ENCODE data around the gene SHPK. TPM values are rescaled to one million over a fixed set of nuclear protein-coding genes. Genes with fewer than 3 reads are reported as not detected.

Gene SHPK
- total RNA-seq: 4.7 TPM

DNA sequence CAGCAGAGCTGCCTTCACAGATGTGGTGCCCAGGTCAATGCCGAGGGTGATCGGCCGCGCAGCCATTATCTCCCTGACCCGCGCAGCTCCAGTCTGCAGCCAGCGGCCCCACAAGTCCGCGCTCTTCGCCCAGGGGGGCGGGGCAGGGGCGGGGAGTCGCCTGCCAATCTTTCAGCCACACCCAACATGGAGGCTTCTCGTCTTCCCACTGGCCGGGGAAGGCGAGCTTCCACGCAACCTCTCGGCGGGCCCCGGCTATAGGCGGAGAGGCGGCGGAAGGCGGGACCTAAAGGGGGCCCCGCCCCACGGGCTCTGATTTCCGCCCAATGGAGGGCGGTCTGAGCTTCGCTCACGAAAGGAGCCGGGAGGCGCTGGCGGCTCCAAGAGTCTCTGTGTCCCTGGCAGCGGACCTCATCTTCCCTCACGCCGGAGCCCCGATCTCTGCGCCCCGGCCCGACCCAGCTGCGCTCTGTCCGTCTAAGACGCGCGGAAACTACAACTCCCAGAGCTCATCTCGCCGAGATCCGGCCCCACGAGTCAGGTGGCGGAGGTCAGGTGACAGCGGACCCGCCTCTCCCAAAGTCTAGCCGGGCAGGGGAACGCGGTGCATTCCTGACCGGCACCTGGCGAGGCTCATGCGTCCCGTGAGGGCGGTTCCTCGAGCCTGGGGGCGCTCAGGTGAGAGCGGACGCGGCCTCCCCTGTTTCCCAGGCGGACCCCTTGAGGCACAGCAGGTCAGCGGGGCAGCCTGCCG lies at the start of gene SHPK, which contains the start of gene CTNS:
Gene SHPK (minus strand): TSS at position 97 of the 754 bp plus-strand sequence. CDS start 31 bp downstream, at position 66.
Gene CTNS (plus strand): TSS at position 607 of the 754 bp plus-strand sequence. CDS start 3,447 bp downstream, outside the sequence.
- H3K4me3 ChIP-seq (ENCODE audit: low read length): peak within 1 kb of the TSS; percentile 80
- no peaks in the 10 kb centered on the region for H3K9me3 ChIP-seq (ENCODE audit: low read depth, low read length)
- no peaks in the 10 kb centered on the region for H3K27me3 ChIP-seq (ENCODE audit: insufficient read depth, low read length)
- peaks cover 46% of the 10 kb centered on the region for H3K4me1 ChIP-seq (ENCODE audit: insufficient read depth, low read length)

DNA sequence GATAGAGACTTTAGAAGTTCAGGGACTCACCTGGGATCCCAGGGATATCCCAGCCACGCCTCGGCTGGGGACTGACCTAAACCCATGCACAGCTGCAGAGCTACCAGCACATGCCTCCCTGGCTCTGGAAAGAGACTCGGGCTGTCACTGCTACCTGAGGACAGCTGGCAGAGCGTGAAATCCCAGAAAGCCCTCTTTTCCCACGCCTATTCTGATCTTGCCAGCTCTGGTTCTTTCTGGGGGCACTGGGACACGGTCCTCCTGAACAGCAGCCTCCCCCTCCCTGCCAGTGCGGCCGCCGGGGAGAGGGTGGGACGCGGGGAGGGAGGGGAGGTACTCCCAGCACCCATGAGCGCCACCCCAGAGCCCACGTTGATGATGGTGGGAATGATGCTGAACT lies 49.1 kb upstream of the SHPK start:
- Histone ChIP-seq H3K4me3 (ENCODE audit: low read length) (no peak overlapping the region), H3K4me1 (ENCODE audit: insufficient read depth, low read length) (peaks cover 23% of the 10 kb centered on the region), H3K27me3 (ENCODE audit: insufficient read depth, low read length) (no peaks in the 10 kb centered on the region), H3K9me3 (ENCODE audit: low read depth, low read length) (no peaks in the 10 kb centered on the region)

DNA sequence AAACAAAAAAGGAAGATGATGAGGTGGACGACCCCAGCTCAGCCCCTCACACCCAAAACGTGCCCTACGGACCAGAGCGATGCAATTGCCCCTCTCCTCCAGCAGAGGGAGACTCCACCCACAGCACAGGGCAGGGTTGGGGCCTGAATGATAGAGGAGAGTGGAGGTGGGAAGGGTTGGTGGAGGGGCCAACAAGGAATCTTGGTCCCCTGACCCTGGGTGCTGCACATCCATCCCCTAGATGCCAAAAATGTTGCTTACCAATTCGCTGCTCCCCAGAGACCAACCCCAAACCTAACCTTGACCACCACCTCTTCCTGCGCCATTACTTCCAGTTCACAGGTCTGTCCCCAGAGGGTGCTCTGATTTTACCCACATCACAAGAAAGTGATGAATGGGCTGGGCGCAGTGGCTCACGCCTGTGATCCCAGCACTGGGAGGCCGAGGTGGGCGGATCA lies 47.0 kb upstream of the SHPK start:
- peaks cover 15% of the 10 kb centered on the region for H3K4me1 ChIP-seq (ENCODE audit: insufficient read depth, low read length)
- no peaks in the 10 kb centered on the region for H3K27me3 ChIP-seq (ENCODE audit: insufficient read depth, low read length)
- H3K9me3 ChIP-seq (ENCODE audit: low read depth, low read length): no peaks in the 10 kb centered on the region
- H3K4me3 ChIP-seq (ENCODE audit: low read length): no peak overlapping the region

DNA sequence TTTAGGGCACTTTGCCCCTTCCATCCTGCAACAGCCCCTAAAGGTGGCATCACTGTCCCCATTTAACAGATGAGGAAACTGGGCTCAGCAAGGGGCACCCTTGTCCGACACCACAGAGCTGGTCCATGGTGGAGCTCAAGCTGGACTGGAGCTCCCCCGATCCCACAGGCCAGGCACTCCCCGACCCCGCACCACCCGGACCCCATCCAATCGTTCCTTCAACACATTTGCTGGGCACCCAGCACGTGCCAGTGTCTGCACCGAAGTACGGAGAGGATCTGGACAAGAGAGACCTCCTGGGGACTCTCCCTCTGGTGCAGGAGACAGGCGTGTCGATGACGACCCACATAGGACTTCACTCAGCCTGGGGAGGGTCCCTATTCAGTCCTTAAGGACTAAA lies 46.0 kb upstream of the SHPK start:
- Histone ChIP-seq H3K9me3 (ENCODE audit: low read depth, low read length) (no peaks in the 10 kb centered on the region), H3K27me3 (ENCODE audit: insufficient read depth, low read length) (no peaks in the 10 kb centered on the region), H3K4me1 (ENCODE audit: insufficient read depth, low read length) (peaks cover 14% of the 10 kb centered on the region), H3K4me3 (ENCODE audit: low read length) (no peak overlapping the region)

GRCh38 chr17:3681565-3681964 lies 45.5 kb upstream of the SHPK start:
- no peak overlapping the region for H3K4me3 ChIP-seq (ENCODE audit: low read length)
- no peaks in the 10 kb centered on the region for H3K27me3 ChIP-seq (ENCODE audit: insufficient read depth, low read length)
- H3K4me1 ChIP-seq (ENCODE audit: insufficient read depth, low read length): peaks cover 14% of the 10 kb centered on the region
- H3K9me3 ChIP-seq (ENCODE audit: low read depth, low read length): no peaks in the 10 kb centered on the region

DNA sequence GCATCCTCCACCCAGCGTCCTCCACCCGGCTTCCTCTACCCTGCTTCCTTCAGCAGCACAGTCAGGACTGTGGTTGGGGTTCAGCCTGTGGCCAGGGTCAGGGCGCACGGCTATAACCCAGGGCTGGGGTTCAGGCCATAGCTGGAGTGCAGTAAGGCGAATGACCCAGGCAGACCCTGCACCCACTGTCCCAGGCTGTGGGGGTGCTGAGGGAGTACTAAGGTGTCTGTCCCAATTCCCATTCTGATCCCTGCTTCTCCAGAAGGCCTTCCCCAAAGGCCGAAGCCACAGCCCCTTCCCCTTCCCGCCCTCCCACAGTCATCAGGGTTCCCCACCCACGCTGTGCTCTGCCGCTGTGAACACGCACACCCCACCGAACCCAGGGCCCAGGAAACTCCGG lies 45.0 kb upstream of the SHPK start:
- H3K27me3 ChIP-seq (ENCODE audit: insufficient read depth, low read length): no peaks in the 10 kb centered on the region
- no peak overlapping the region for H3K4me3 ChIP-seq (ENCODE audit: low read length)
- peaks cover 14% of the 10 kb centered on the region for H3K4me1 ChIP-seq (ENCODE audit: insufficient read depth, low read length)
- H3K9me3 ChIP-seq (ENCODE audit: low read depth, low read length): no peaks in the 10 kb centered on the region

DNA sequence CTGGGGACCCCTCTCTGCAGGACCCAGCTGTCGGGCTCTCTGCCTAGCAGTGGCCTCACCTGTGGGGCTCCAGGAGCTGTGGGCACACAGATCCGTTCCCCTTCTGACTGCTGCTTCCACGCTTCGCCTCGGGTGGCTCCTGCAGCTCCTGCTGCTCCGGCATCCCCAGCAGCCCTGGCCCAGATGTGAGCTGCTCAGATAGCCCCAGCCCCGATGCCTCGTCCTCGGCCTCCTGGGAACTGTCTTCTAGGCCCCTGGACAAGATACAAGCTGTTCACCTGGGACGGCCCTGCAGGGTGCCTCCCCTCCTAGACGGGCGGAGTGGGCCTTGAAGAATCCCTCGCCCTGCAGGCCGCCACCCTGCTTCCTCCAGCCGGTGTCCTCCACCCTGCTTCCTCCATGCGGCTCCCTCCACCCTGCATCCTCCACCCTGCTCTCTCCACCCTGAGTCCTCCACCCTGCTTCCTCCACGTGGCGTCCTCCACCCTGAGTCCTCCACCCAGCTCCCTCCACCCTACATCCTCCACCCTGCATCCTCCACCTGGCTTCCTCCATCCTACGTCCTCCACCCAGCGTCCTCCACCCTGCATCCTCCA lies 43.6 kb upstream of the SHPK start:
- H3K9me3 ChIP-seq (ENCODE audit: low read depth, low read length): no peaks in the 10 kb centered on the region
- peaks cover 14% of the 10 kb centered on the region for H3K4me1 ChIP-seq (ENCODE audit: insufficient read depth, low read length)
- H3K4me3 ChIP-seq (ENCODE audit: low read length): no peak overlapping the region
- H3K27me3 ChIP-seq (ENCODE audit: insufficient read depth, low read length): no peaks in the 10 kb centered on the region

- no peaks in the 10 kb centered on the region for H3K27me3 ChIP-seq (ENCODE audit: insufficient read depth, low read length)
- H3K9me3 ChIP-seq (ENCODE audit: low read depth, low read length): no peaks in the 10 kb centered on the region
- H3K4me3 ChIP-seq (ENCODE audit: low read length): no peak overlapping the region
- H3K4me1 ChIP-seq (ENCODE audit: insufficient read depth, low read length): peaks cover 14% of the 10 kb centered on the region
These were observed 42.9 kb upstream of the SHPK start for GRCh38 chr17:3678821-3679530.

- H3K27me3 ChIP-seq (ENCODE audit: insufficient read depth, low read length): no peaks in the 10 kb centered on the region
- no peaks in the 10 kb centered on the region for H3K9me3 ChIP-seq (ENCODE audit: low read depth, low read length)
- H3K4me1 ChIP-seq (ENCODE audit: insufficient read depth, low read length): peaks cover 13% of the 10 kb centered on the region
- no peak overlapping the region for H3K4me3 ChIP-seq (ENCODE audit: low read length)
These were observed 42.2 kb upstream of the SHPK start for GRCh38 chr17:3678095-3678820.

DNA sequence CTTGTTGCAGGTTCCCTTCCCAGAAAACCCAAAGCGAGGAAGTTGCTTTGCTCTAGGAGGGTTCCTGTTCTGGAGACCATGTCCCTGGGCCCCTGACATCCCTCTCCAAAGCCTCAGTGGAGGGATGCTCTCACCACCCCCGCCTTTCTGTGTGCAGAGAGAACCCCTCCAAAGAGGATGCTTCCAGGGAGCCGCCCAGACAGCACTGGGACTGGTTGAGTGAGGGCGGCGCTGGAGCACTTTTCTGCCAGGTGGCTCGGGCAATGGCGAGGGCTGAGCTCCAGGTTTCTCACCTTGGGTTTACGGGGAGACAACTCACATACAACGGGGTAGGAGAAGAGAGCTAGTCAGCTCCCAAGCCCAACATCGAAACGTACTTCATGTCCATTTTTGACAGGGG lies 39.8 kb upstream of the SHPK start:
- H3K9me3 ChIP-seq (ENCODE audit: low read depth, low read length): no peaks in the 10 kb centered on the region
- H3K4me3 ChIP-seq (ENCODE audit: low read length): no peak overlapping the region
- H3K4me1 ChIP-seq (ENCODE audit: insufficient read depth, low read length): peaks cover 8% of the 10 kb centered on the region
- no peaks in the 10 kb centered on the region for H3K27me3 ChIP-seq (ENCODE audit: insufficient read depth, low read length)

- H3K9me3 ChIP-seq (ENCODE audit: low read depth, low read length): no peaks in the 10 kb centered on the region
- H3K27me3 ChIP-seq (ENCODE audit: insufficient read depth, low read length): no peaks in the 10 kb centered on the region
- peaks cover 19% of the 10 kb centered on the region for H3K4me1 ChIP-seq (ENCODE audit: insufficient read depth, low read length)
- H3K4me3 ChIP-seq (ENCODE audit: low read length): no peak overlapping the region
These were observed 36.5 kb upstream of the SHPK start for GRCh38 chr17:3672571-3672970.

DNA sequence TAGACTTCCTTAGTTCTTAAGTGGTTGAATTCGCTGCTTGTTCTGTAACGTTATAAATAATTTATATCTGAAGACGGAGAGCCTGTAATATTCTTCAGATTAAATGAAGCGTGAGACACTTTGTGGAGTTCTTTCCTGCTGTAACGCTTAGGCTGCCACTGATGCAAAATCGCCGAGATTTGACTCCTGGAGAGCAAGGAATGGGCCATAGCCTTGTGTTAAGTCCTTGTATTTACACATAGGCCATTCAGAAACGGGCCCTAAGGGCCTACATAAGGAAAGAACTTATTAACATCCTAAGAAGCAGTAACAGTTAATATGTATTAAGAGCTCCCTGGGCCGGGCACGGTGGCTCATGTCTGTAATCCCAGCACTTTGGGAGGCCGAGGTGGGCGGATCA lies 33.5 kb upstream of the SHPK start:
- peaks cover 24% of the 10 kb centered on the region for H3K4me1 ChIP-seq (ENCODE audit: insufficient read depth, low read length)
- H3K27me3 ChIP-seq (ENCODE audit: insufficient read depth, low read length): no peaks in the 10 kb centered on the region
- H3K9me3 ChIP-seq (ENCODE audit: low read depth, low read length): no peaks in the 10 kb centered on the region
- H3K4me3 ChIP-seq (ENCODE audit: low read length): peak overlapping the region; percentile 97

- Histone ChIP-seq H3K9me3 (ENCODE audit: low read depth, low read length) (no peaks in the 10 kb centered on the region), H3K4me3 (ENCODE audit: low read length) (peak overlapping the region; percentile 97), H3K27me3 (ENCODE audit: insufficient read depth, low read length) (no peaks in the 10 kb centered on the region), H3K4me1 (ENCODE audit: insufficient read depth, low read length) (peaks cover 24% of the 10 kb centered on the region)
These were observed 33.0 kb upstream of the SHPK start for GRCh38 chr17:3669085-3669347.

GRCh38 chr17:3668279-3669084 lies 32.4 kb upstream of the SHPK start, which contains the start of the genes EMC6 and TAX1BP3:
Gene EMC6, plus strand, starts transcription at chr17:3668812. Its CDS starts 335 bp downstream, at chr17:3669147.
Gene TAX1BP3, minus strand, starts transcription at chr17:3668578. Its CDS starts 52 bp downstream, at chr17:3668526.
- Histone ChIP-seq H3K4me3 (ENCODE audit: low read length) (peak within 1 kb of the TSS; percentile 97), H3K4me1 (ENCODE audit: insufficient read depth, low read length) (peaks cover 24% of the 10 kb centered on the region), H3K9me3 (ENCODE audit: low read depth, low read length) (no peaks in the 10 kb centered on the region), H3K27me3 (ENCODE audit: insufficient read depth, low read length) (no peaks in the 10 kb centered on the region)

Data from mononuclear cell (primary cell).